ENCODE results near the gene ZNF57.

GRCh38 chr19:2964874-2965273 lies 64.1 kb downstream of the ZNF57 start:
- no peak for TF ChIP-seq POLR2AphosphoS5 (IDR thresholded peaks at IDR 0.05)
- TF ChIP-seq, protein P1, sequence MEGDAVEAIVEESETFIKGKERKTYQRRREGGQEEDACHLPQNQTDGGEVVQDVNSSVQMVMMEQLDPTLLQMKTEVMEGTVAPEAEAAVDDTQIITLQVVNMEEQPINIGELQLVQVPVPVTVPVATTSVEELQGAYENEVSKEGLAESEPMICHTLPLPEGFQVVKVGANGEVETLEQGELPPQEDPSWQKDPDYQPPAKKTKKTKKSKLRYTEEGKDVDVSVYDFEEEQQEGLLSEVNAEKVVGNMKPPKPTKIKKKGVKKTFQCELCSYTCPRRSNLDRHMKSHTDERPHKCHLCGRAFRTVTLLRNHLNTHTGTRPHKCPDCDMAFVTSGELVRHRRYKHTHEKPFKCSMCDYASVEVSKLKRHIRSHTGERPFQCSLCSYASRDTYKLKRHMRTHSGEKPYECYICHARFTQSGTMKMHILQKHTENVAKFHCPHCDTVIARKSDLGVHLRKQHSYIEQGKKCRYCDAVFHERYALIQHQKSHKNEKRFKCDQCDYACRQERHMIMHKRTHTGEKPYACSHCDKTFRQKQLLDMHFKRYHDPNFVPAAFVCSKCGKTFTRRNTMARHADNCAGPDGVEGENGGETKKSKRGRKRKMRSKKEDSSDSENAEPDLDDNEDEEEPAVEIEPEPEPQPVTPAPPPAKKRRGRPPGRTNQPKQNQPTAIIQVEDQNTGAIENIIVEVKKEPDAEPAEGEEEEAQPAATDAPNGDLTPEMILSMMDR (IDR thresholded peaks at IDR 0.05), result no peak
- TF ChIP-seq EP300 (IDR thresholded peaks at IDR 0.05; ENCODE audit: low read depth), result no peak
